ENCODE data around the gene IBA57. TPM values are rescaled to one million over a fixed set of nuclear protein-coding genes. Genes with fewer than 3 reads are reported as not detected.
"Not testable (repeated sequence)": the region's sequence is repeated elsewhere in the genome, so short reads cannot be mapped to it uniquely, and the experiment has no call there.

IBA57 gene
- total RNA-seq, 1 experiment from 2014 or later: 4.4 TPM

- no peak overlapping the region for H3K4me3 ChIP-seq
- no peak overlapping the region for H3K27ac ChIP-seq
- DNase-seq: no peak
- H3K9me3 ChIP-seq (replicated peaks): no peaks in the 10 kb centered on the region
- peaks cover 4% of the 10 kb centered on the region; the same call in 1 of the 2 replicates for H3K4me1 ChIP-seq
- H3K27me3 ChIP-seq: no peaks in the 10 kb centered on the region
- H3K36me3 ChIP-seq: no peaks in the 10 kb centered on the region
These were observed 5.1 kb downstream of the IBA57 start for GRCh38 chr1:228170666-228171065.

- Histone ChIP-seq H3K9me3 (replicated peaks) (no peaks in the 10 kb centered on the region), H3K4me1 (peaks cover 4% of the 10 kb centered on the region; the same call in 1 of the 2 replicates), H3K36me3 (no peaks in the 10 kb centered on the region), H3K27me3 (no peaks in the 10 kb centered on the region), H3K4me3 (no peak overlapping the region), H3K27ac (no peak overlapping the region)
- no peak for DNase-seq
These were observed 5.8 kb downstream of the IBA57 start for GRCh38 chr1:228171221-228171891.

- H3K4me3 ChIP-seq: no peak overlapping the region
- H3K36me3 ChIP-seq: no peaks in the 10 kb centered on the region
- no peaks in the 10 kb centered on the region for H3K9me3 ChIP-seq (replicated peaks)
- DNase-seq: no peak
- no peaks in the 10 kb centered on the region for H3K27me3 ChIP-seq
- H3K4me1 ChIP-seq: no peaks in the 10 kb centered on the region
- no peak overlapping the region for H3K27ac ChIP-seq
These were observed 7.3 kb downstream of the IBA57 start for GRCh38 chr1:228172591-228173527.

- H3K4me3 ChIP-seq; H3K9me3 ChIP-seq (replicated peaks); H3K36me3 ChIP-seq; DNase-seq; H3K27me3 ChIP-seq; H3K27ac ChIP-seq; H3K4me1 ChIP-seq: not testable (repeated sequence)
These were observed 8.2 kb downstream of the IBA57 start for GRCh38 chr1:228173528-228174481.

GRCh38 chr1:228174482-228175315 is 9.1 kb downstream of the IBA57 start:
- H3K9me3 ChIP-seq (replicated peaks): no peaks in the 10 kb centered on the region
- DNase-seq: no peak
- no peak overlapping the region for H3K27ac ChIP-seq
- no peak overlapping the region for H3K4me3 ChIP-seq
- H3K4me1 ChIP-seq: no peaks in the 10 kb centered on the region
- H3K36me3 ChIP-seq: no peaks in the 10 kb centered on the region
- H3K27me3 ChIP-seq: no peaks in the 10 kb centered on the region

GRCh38 chr1:228175316-228176023 is 9.9 kb downstream of the IBA57 start:
- DNase-seq: no peak
- Histone ChIP-seq H3K27ac (no peak overlapping the region), H3K27me3 (no peaks in the 10 kb centered on the region)

GRCh38 chr1:228176024-228176395 is 10.4 kb downstream of the IBA57 start:
- DNase-seq: no peak
- no peaks in the 10 kb centered on the region for H3K4me1 ChIP-seq
- no peaks in the 10 kb centered on the region for H3K27me3 ChIP-seq
- H3K36me3 ChIP-seq: no peaks in the 10 kb centered on the region
- no peak overlapping the region for H3K27ac ChIP-seq
- no peak overlapping the region for H3K4me3 ChIP-seq
- H3K9me3 ChIP-seq (replicated peaks): no peaks in the 10 kb centered on the region

More at GRCh38 chr1:228175316-228176023, 9.9 kb downstream of the IBA57 start:
- H3K9me3 ChIP-seq (replicated peaks): no peaks in the 10 kb centered on the region
- no peaks in the 10 kb centered on the region for H3K4me1 ChIP-seq
- H3K36me3 ChIP-seq: no peaks in the 10 kb centered on the region
- no peak overlapping the region for H3K4me3 ChIP-seq

- no peak overlapping the region for H3K27ac ChIP-seq
- H3K9me3 ChIP-seq (replicated peaks): no peaks in the 10 kb centered on the region
- H3K4me3 ChIP-seq: no peak overlapping the region
- no peaks in the 10 kb centered on the region for H3K4me1 ChIP-seq
- no peaks in the 10 kb centered on the region for H3K27me3 ChIP-seq
- DNase-seq: no peak
- H3K36me3 ChIP-seq: no peaks in the 10 kb centered on the region
These were observed 11.0 kb downstream of the IBA57 start for GRCh38 chr1:228176461-228177182.

- H3K27ac ChIP-seq: no peak overlapping the region
- no peaks in the 10 kb centered on the region for H3K36me3 ChIP-seq
- DNase-seq: no peak
- no peaks in the 10 kb centered on the region for H3K9me3 ChIP-seq (replicated peaks)
- H3K4me1 ChIP-seq: no peaks in the 10 kb centered on the region
- no peak overlapping the region for H3K4me3 ChIP-seq
- H3K27me3 ChIP-seq: no peaks in the 10 kb centered on the region
These were observed 11.5 kb downstream of the IBA57 start for GRCh38 chr1:228177183-228177475.

GRCh38 chr1:228177721-228178710 is 12.4 kb downstream of the IBA57 start:
- H3K4me3 ChIP-seq: no peak overlapping the region
- no peaks in the 10 kb centered on the region for H3K4me1 ChIP-seq
- H3K27me3 ChIP-seq: no peaks in the 10 kb centered on the region
- no peaks in the 10 kb centered on the region for H3K9me3 ChIP-seq (replicated peaks)
- no peaks in the 10 kb centered on the region for H3K36me3 ChIP-seq
- no peak for DNase-seq
- no peak overlapping the region for H3K27ac ChIP-seq

- H3K9me3 ChIP-seq (replicated peaks): no peaks in the 10 kb centered on the region
- no peak overlapping the region for H3K27ac ChIP-seq
- DNase-seq: no peak
These were observed 13.4 kb downstream of the IBA57 start for GRCh38 chr1:228178737-228179684.

More at GRCh38 chr1:228178737-228179684, 13.4 kb downstream of the IBA57 start:
- Histone ChIP-seq H3K4me3 (no peak overlapping the region), H3K4me1 (no peaks in the 10 kb centered on the region), H3K27me3 (no peaks in the 10 kb centered on the region), H3K36me3 (no peaks in the 10 kb centered on the region)

Measured in SJCRH30 (cell line).